Brain microvascular endothelial cell (primary cell): ENCODE measurements around the gene AEBP2.
A peak's percentile ranks its signal among the peaks of the same experiment; 100 is the strongest.
"Not testable (repeated sequence)": the region's sequence is repeated elsewhere in the genome, so short reads cannot be mapped to it uniquely, and the experiment has no call there.

Source experiments
- DNase-seq: peaks from one replicate; pipeline ENCODE4 v3.0.0-alpha.2; 2020
- H3K27ac ChIP-seq: fragments of 250-450 bp; sonication (Bioruptor Pico); 2 replicates; pipeline ENCODE4 v1.5.1; 2020; ENCODE audit warnings: mild to moderate bottlenecking, moderate library complexity
- H3K27me3 ChIP-seq: fragments of 250-450 bp; sonication (Bioruptor Pico); replicated peaks from 2 replicates; pipeline ENCODE4 v1.5.1; 2020; ENCODE audit warnings: mild to moderate bottlenecking
- H3K36me3 ChIP-seq: fragments of 250-450 bp; sonication (Bioruptor Pico); replicated peaks from 2 replicates; pipeline ENCODE4 v1.5.1; 2020; ENCODE audit warnings: mild to moderate bottlenecking
- H3K4me3 ChIP-seq: 2 replicates; pipeline ENCODE4 v1.5.1; 2011; ENCODE audit warnings: low read depth, mild to moderate bottlenecking, control low read depth, low read length, moderate library complexity
- in situ Hi-C: cut with HindIII; loops from 2 replicates; pipeline ENCODE4 v1.10.0; 2017; ENCODE audit warnings: low sequenced_read_pairs, low pct_ligation_motif_present
- TF ChIP-seq, protein P1 (sequence below): IDR thresholded peaks from 2 replicates; pipeline ENCODE4 v1.5.1; 2011; ENCODE audit warnings: low read depth, mild to moderate bottlenecking, moderate library complexity, low read length, control low read depth, inconsistent platforms; ENCODE audit errors: missing control alignments

The AEBP2 gene

DNA sequence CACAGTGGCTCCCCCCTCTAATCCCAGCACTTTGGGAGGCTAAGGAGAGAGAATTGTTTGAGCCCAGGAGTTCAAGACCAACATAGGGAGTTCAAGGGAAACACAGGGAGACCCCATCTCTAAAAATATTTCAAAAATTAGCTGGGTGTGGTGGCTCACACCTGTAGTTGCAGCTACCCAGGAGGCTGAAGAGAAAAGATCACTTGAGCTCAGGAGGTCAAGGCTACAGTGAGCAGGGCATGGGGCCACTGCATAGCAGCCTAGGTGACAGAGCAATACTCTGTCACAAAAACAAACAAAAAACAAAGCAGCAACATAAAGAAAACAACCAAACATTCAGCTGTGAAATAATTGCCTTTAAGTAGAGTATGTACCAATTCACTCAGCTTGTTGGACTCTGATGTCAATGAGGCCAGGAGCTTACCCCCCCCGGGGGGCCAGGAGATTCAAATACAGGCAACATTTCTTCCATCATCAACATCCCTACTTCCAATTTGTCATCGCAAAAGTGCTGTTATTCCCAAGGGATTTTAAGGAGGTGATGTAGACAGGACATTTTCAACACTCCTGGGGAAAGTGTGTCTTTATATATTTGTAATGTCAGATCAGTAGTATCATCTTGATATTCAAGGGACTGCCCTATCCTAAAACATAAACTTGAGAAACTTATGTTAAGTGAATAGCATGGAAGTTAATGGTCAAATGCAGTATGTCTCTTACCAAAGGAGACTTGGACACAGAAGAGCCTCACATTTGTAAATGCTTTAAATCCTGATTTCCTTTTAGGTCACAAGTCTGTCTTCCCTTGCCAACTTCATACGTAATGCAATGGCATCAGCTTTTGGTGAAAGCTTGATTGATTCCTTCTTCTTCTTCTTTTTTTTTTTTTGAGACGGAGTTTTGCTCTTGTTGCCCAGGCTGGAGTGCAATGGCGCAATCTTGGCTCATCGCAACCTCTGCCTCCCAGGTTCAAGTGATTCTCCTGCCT is 40.6 kb upstream of the AEBP2 start:
- Histone ChIP-seq H3K27ac (no peak overlapping the region), H3K4me3 (no peak overlapping the region), H3K36me3 (no peaks in the 10 kb centered on the region), H3K27me3 (no peaks in the 10 kb centered on the region)
- in situ Hi-C loops = no loop called here
- no peak for DNase-seq
- TF ChIP-seq, protein P1, sequence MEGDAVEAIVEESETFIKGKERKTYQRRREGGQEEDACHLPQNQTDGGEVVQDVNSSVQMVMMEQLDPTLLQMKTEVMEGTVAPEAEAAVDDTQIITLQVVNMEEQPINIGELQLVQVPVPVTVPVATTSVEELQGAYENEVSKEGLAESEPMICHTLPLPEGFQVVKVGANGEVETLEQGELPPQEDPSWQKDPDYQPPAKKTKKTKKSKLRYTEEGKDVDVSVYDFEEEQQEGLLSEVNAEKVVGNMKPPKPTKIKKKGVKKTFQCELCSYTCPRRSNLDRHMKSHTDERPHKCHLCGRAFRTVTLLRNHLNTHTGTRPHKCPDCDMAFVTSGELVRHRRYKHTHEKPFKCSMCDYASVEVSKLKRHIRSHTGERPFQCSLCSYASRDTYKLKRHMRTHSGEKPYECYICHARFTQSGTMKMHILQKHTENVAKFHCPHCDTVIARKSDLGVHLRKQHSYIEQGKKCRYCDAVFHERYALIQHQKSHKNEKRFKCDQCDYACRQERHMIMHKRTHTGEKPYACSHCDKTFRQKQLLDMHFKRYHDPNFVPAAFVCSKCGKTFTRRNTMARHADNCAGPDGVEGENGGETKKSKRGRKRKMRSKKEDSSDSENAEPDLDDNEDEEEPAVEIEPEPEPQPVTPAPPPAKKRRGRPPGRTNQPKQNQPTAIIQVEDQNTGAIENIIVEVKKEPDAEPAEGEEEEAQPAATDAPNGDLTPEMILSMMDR = no peak

DNA sequence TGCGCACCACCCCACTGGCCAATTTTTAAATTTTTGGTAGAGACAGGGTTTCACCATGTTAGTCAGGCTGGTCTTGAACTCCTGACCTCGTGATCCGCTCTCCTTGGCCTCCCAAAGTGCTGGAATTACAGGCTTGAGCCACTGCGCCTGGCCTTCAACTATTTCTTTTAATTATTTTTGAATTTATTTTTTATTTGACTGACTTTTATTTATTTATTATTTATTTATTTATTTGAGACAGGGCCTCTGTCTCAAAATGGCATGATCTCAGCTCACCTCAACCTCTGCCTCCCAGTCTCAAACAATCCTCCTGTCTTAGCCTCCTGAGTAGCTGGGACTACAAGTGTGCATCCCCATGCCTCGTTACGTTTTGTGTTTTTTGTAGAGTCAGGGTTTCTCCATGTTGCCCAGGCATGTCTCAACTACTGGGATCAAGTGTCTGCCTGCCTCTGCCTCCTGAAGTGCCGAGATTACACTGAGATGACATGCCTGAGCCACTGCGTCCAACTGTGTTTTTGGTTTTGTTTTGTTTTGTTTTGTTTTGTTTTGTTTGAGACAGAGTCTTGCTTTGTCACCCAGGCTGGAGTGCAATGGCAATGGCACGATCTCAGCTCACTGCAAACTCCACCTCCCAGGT is 38.5 kb upstream of the AEBP2 start:
- in situ Hi-C loops = not testable (repeated sequence)

DNA sequence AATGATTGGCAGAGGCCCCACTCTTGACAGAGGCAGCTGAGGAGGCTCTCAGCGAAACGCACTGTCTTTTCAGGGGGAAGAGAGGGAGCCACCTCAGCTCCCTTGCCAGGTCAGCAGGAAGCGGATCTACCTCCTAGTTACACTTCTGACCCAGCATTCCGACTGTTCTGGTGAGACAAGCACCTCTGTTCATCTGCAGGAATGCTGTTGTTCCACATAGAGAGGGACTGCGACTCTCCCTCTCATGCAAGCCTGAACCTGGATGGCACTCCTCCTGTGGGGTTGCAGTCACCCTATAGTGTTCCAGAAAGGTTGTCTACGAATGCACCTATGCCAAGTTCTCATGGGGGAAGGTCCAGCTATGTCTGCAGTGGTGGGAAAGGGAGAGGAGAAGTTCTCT is 37.1 kb upstream of the AEBP2 start:
- Histone ChIP-seq H3K36me3 (no peaks in the 10 kb centered on the region), H3K27ac (no peak overlapping the region), H3K27me3 (no peaks in the 10 kb centered on the region), H3K4me3 (no peak overlapping the region)
- in situ Hi-C loops = no loop called here
- no peak for DNase-seq
- TF ChIP-seq, protein P1 = no peak

More for the DNA sequence above, 38.5 kb upstream of the AEBP2 start:
- H3K27ac ChIP-seq, H3K36me3 ChIP-seq, DNase-seq, H3K4me3 ChIP-seq, H3K27me3 ChIP-seq: not testable (repeated sequence)

DNA sequence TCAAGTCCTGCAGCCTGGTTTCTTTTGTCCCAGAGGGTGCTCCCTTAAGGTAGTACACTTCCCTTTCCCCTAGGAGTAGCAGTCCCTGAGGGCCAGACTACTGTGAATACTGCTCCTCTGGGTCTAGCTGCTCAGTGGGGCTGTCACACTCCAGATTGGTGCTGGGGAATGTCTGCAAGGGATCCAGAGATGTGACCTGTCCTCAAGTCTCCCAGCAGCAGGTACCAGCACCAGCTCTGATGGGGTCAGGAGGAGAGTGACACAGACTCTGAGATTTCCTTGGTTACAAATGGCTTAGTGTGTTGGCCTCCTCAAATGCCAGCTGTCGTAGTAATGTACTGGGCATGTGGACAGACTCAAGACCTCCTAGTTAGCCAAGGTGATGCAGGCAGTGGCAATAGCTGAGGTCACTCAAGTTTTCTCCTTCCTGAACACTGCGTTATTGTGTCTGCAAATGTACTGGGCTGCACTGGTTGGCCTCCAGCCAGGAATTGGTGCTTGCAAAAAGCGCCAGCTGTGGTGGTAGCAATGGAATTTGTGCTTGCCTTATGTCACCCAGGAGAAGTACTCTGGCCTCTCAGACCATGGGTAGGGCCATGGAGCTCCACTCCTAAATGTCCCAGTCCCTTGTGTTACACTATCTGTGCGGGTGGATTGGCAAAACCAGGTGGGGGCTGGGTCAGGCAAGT is 36.4 kb upstream of the AEBP2 start:
- Histone ChIP-seq H3K27ac (no peak overlapping the region), H3K4me3 (no peak overlapping the region), H3K36me3 (no peaks in the 10 kb centered on the region), H3K27me3 (no peaks in the 10 kb centered on the region)
- TF ChIP-seq, protein P1 = no peak
- in situ Hi-C loops = no loop called here
- peak; percentile 15 for DNase-seq

DNA sequence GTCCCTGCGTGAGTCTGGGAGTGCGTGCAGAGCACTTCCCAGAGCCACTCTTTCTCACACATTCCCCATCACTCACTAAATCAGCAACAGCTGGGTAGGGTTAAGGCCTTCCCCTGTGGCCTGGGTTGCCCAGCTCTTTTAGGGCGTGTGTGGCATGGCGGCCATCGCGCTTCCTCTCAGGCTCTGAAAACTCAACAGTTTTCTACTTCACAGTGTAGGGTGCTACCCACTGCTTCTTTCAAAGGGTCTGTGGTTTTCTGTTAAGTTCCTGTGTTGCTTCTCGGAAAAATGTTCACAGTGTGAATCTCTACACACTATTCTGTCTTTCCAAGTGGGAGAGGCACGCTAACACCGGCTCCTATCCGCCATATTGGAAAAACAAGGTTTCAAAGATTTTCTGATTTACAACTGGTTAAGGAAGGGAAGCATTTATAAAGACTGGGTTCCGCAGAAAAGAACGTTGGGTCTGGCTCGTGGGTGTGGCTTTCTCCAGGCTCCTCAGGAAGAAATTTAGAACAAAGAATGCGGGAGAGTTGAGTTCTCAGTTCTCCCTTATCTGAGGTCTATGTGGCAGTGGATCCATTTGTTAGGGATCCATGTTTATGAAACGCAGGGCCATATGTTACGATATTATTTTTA is 34.9 kb upstream of the AEBP2 start:
- TF ChIP-seq, protein P1 = no peak
- Histone ChIP-seq H3K27ac (no peak overlapping the region), H3K4me3 (no peak overlapping the region), H3K27me3 (no peaks in the 10 kb centered on the region), H3K36me3 (no peaks in the 10 kb centered on the region)
- in situ Hi-C loops = no loop called here
- no peak for DNase-seq

DNA sequence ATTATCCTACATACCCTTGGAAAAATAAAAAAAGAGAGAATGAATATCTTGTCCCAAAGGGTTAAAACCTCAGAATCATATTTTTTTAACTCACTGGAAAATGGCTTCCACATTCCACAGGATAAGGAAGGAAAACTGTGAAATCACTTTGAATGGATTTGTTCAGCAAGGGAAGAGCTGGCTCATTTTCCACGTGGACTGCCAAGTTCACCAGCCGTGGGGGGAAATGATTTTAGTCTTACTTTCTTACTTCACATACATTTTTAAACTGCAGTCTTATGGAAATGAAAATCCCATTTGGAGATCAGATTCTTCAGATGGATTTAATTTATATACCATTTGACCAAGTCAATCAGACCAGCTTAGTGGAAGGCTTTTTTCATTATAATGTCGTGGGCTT is 29.9 kb upstream of the AEBP2 start:
- no peaks in the 10 kb centered on the region for H3K27me3 ChIP-seq
- in situ Hi-C loops = no loop called here

More for the DNA sequence above, 29.9 kb upstream of the AEBP2 start:
- TF ChIP-seq, protein P1 = no peak
- Histone ChIP-seq H3K27ac (no peak overlapping the region), H3K36me3 (no peaks in the 10 kb centered on the region), H3K4me3 (no peak overlapping the region)
- DNase-seq = no peak
